ENCODE measurements around the gene ALG3.

- TF ChIP-seq, protein P1, sequence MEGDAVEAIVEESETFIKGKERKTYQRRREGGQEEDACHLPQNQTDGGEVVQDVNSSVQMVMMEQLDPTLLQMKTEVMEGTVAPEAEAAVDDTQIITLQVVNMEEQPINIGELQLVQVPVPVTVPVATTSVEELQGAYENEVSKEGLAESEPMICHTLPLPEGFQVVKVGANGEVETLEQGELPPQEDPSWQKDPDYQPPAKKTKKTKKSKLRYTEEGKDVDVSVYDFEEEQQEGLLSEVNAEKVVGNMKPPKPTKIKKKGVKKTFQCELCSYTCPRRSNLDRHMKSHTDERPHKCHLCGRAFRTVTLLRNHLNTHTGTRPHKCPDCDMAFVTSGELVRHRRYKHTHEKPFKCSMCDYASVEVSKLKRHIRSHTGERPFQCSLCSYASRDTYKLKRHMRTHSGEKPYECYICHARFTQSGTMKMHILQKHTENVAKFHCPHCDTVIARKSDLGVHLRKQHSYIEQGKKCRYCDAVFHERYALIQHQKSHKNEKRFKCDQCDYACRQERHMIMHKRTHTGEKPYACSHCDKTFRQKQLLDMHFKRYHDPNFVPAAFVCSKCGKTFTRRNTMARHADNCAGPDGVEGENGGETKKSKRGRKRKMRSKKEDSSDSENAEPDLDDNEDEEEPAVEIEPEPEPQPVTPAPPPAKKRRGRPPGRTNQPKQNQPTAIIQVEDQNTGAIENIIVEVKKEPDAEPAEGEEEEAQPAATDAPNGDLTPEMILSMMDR (IDR thresholded peaks at IDR 0.05; ENCODE audit: insufficient read depth, low read depth, low read length) = no peak
- TF ChIP-seq EZH2 (IDR thresholded peaks at IDR 0.05; ENCODE audit: insufficient read depth, low read length) = no peak
Measured at GRCh38 chr3:184277366-184277765, 28.6 kb upstream of the ALG3 start.

All from astrocyte (in vitro differentiated cells and primary cell).